Activated T-helper 1 cell treated with Interleukin-2 at 50 U/mL for 16 hours (primary cell): ENCODE results near the gene FUZ.

Source experiments
- DNase-seq: peaks from one replicate; pipeline ENCODE4 v3.0.0-alpha.2; 2020; ENCODE audit warnings: low read depth

FUZ gene, protein sequence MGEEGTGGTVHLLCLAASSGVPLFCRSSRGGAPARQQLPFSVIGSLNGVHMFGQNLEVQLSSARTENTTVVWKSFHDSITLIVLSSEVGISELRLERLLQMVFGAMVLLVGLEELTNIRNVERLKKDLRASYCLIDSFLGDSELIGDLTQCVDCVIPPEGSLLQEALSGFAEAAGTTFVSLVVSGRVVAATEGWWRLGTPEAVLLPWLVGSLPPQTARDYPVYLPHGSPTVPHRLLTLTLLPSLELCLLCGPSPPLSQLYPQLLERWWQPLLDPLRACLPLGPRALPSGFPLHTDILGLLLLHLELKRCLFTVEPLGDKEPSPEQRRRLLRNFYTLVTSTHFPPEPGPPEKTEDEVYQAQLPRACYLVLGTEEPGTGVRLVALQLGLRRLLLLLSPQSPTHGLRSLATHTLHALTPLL

GRCh38 chr19:49812997-49813861, at the start of gene FUZ:
Gene FUZ, minus strand, starts transcription at chr19:49813292. Its CDS starts 186 bp downstream, at chr19:49813106.
- peak; percentile 82 for DNase-seq

DNA sequence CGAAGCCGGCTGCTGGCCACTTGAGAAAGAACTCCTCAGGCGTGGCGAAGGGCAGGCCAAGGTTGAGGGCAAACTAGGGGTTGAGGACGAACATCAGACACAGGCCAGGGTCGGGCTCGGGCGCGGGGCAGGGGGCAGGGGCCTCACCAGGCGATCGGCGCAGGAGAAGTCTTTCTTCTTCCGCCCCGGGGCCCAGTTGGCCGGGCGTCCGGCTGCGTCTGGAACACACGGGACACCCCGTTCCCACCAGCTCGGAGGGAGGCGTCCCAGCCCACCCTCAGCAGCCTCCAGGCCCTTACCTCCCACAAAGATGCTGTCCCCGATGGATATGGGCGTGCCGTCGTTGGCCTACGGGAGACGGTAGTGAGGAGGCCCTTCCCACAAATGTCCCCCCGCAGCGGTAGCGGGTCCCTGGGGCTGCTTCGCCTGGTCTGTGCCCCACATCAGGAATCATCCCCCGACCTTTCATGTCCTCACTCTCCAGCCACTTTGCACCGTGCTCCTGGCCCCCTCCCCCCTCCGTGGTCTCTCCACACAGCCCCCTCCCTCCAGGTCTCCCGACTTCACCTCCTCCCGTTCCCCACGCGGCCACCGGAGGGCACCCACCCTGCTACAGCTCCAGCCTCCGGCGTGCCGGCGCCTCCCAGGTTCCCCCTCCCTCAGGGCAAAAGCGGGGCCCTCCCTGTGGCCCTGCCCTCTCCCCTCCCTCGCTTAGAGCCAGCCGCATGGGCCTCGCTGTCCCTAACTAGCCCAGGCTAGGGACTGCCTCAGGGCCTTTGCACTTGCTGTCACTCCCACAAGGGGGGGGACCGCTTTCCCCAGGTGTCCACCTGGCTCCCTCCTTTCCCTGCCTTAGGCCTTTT, 49.5 kb upstream of the FUZ start:
- DNase-seq: no peak

- DNase-seq: no peak
These were observed 48.7 kb upstream of the FUZ start for GRCh38 chr19:49861541-49862378.

DNA sequence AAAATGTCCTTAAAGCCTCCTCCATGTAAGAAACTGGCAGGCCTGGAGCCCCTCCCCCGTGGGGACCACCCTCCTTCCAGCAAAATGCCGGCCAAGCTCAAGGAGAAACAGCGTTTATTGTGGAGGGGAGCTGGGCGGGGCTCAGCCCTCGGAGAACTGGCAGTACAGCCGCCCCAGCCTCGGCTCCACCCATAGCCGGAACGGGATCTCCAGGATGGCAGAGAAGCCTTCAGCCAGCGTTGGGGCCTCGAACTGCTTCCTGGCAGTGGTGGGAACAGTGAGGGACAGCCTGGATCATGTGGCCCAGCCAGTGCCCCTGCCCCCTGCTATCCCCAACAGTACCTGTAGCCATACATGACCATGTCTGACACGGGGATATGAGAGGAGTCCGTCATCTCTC, 48.0 kb upstream of the FUZ start:
- DNase-seq: no peak

DNA sequence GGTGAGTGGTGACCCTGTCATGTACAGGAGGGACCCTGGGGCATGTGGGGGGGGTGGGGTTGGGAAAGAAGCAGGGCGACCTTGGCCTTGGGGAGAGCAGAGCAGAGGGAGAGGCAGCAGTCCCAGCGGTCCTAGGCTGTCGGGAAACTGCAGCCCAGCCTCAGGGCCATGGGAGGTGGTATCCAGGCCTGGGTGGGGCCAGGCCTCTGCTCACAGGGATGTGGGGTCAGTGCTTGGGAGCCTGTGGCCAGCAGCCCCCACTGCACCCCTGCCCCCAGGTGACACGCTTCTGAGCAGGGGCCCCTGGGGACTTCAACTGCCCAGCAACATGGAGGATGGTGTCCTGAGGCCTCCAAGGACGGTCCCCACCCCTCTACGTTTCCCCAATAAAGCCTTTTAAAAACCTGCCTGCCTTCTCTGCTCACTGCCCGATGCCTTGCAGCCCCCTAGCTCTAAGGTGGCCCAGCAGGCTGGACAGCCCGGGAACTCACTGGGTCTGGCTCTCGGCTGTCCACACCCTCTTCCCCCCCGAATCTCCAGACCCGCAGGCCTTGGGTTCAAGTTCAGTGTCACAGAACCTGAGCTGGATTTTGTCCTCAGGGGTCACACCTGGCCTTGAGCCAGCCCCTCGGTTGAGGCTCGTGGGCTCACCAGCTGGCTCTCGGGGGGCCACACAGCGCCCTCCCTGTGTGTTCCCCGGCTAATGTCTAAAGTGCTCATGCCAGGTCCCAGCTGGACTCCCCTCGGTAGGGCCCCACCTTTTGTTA, 47.4 kb upstream of the FUZ start:
- no peak for DNase-seq

DNA sequence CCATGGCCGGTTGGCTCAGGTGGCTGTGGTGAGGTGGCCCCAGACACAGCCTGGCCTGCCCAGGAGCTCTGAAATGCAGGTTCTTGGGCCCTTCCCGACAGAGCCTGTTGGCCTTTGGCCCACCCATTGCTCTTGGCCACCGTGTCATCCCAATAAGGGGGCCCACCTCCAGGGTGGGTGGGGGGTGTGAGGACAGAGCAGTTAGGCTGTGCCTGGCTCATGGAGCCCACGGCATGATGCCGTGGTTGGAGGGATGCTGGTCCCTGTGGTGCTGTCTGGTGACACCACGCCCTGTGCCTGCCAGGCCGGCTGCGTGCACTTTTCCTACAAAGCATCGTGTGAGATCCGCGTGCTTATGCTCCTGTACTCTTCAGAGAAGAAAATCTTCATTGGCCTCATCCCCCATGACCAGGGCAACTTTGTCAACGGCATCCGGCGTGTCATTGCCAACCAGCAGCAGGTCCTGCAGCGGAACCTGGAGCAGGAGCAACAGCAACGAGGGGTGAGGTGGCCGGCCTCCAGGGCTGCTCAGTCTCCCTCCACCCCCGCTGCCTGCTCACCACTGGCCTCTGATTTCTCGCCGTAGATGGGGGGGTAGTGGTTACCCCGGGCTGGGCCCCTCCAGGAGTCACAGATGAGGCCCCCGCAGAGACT, 46.7 kb upstream of the FUZ start:
- DNase-seq: no peak

DNA sequence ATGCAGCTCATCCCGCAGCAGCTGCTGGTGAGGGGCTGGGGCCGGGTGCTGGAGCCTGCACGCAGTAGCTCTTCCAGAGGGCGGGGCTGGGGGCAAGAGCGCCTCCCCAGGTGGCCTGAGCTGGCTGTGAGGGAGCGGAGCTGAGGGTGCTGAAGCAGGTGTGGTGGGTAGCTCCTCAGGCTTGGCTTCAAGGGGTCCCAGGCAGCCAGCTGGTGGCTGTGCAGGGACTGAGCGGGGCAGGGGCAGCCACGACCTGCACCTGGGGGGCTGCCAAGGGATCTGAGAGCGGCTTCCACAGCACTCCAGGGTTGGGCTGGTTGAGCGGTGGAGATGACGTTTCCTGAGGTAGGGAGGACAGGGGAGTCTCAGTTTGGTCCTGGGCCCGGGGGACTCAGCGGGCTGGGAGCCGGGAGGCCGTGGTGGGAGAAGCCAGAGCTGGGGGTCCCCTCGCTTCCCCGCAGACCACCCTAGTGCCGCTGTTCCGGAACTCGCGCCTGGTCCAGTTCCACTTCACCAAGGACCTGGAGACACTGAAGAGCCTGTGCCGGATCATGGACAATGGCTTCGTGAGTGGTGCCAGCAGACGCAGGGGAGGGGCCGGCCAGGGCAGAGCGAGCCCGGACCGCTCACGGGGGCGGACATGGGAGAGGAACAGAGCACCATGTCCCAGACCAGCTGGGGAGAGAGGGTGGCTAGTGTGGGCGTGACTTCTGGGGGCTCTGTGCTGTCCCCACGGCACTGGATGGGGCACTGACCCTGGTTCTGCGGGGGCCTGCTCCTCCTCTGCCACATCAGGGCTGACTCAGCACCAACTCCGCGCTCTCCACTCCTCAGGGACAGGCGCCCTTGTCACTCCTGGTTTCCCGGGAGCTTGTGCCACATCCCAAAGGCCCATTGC, 45.2 kb upstream of the FUZ start:
- DNase-seq: no peak

DNA sequence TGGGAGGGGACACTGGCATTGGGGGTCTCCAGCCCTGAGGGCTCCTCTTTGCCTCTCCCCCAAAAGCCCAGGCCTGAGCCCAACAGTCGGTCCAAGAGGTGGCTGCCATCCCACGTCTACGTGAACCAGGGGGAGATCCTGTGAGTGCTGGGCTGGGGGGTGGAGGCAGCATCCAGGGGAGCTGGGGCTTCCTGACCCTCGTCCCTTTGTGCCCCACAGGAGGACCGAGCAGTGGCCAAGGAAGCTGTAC, 44.7 kb upstream of the FUZ start:
- no peak for DNase-seq

GRCh38 chr19:49857061-49857837, 44.2 kb upstream of the FUZ start:
- DNase-seq: no peak

- DNase-seq: no peak
These were observed 43.5 kb upstream of the FUZ start for GRCh38 chr19:49856574-49857021.

DNA sequence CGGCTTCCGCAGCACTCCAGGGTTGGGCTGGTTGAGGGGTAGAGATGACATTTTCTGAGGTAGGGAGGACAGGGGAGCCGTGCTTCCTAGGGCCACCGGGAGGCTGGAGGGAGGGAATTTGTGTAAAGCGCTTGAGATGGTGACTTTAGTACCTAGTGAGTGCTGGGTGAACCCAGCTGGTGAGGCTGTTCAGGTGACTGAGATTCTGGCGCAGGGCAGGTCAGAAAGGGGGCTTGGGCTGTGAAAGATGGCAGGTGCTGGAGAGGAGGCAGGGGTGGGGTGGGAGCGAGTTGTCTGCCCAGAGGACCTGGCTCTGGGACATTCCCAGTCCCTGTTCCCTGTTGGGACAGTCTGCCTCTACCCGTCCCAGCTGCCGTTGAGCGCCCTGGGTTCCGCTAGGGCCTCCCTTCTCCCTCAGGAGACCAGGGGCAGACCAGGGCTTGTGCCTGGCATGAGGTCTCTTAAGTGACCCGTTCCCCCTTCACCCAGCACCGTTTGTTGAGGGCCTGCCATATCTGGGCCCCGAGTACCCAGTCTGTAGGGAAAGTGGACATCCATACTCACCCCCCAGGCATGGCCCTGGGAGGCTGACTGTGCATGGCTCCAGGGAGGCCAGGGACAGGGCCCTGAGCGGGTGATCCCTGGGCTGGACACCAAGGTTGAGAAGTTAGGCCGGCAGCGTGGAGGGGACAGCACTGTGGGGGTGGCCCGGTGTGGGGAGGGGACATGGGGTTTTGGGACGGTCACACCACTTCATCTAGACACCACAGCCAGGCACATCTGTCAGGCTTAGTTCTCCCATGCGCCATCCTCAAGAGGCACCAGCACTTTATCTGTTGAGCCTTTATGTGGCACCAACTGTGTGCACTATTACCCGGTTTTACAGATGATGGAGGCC, 42.8 kb upstream of the FUZ start:
- DNase-seq: no peak

DNA sequence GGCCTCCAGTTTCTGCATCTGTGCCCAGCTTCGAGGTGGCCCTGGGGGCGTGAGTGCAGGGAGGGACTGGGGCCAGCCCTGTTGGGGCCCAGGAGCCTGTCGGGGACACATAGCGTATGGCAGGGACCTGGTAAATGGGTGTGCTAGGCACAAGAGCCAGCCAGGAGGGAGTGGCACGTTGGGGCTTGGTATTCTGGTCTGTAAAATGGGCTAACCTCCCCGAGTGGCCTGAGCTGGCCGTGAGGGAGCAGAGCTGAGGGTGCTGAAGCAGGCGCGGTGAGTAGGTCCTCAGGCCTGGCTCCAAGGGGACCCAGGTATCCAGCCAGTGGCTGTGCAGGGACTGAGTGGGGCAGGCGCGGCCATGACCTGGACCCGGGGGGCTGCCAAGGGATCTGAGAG, 42.2 kb upstream of the FUZ start:
- no peak for DNase-seq

GRCh38 chr19:49854378-49855263, 41.5 kb upstream of the FUZ start:
- no peak for DNase-seq

- DNase-seq: no peak
These were observed 40.8 kb upstream of the FUZ start for GRCh38 chr19:49853852-49854377.

DNA sequence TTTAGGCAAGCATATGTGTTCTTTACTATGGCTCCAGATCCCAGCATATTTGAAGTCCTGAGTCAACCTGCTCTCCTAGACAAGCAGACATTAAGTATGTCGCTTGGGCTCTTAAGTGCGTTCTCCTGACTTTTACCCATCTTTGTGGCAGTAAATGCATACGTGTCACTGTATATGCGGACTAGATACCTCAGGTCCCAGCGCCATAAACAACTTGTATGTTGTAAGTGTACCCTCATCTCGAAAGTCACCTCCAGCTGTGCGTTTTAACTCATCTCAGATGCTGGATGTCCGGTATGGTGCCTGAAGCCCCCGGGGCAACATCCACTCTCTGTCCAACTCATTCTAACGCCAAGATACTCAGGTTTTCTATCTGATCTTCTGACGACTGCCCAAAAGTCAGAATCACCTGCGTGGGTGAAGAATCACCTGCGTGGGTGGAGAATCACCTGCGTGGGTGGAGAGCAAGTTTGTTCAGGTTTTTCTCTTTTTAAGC, 39.6 kb upstream of the FUZ start:
- DNase-seq: no peak
